GM13977 (cell line): ENCODE results near the gene PRKAR1B.

Experiments
- DNase-seq: peaks from one replicate; pipeline ENCODE4 v3.0.0; 2012; ENCODE audit warnings: low spot score
- CTCF ChIP-seq: IDR thresholded peaks from 2 replicates; pipeline ENCODE4 v1.5.1; 2012; ENCODE audit warnings: mild to moderate bottlenecking, control low read depth; ENCODE audit not compliant: insufficient read depth; ENCODE audit errors: extremely low read depth, missing control alignments
- in situ Hi-C: fragments of 300-500 bp; cut with MboI; formaldehyde crosslinking; loops from one replicate; pipeline ENCODE4 v1.12.0; 2022; ENCODE audit warnings: low sequenced_read_pairs, low pct_unique_long_range_greater_than_20kb, mixed read lengths, inconsistent platforms; ENCODE audit not compliant: unreplicated experiment

PRKAR1B gene

DNA sequence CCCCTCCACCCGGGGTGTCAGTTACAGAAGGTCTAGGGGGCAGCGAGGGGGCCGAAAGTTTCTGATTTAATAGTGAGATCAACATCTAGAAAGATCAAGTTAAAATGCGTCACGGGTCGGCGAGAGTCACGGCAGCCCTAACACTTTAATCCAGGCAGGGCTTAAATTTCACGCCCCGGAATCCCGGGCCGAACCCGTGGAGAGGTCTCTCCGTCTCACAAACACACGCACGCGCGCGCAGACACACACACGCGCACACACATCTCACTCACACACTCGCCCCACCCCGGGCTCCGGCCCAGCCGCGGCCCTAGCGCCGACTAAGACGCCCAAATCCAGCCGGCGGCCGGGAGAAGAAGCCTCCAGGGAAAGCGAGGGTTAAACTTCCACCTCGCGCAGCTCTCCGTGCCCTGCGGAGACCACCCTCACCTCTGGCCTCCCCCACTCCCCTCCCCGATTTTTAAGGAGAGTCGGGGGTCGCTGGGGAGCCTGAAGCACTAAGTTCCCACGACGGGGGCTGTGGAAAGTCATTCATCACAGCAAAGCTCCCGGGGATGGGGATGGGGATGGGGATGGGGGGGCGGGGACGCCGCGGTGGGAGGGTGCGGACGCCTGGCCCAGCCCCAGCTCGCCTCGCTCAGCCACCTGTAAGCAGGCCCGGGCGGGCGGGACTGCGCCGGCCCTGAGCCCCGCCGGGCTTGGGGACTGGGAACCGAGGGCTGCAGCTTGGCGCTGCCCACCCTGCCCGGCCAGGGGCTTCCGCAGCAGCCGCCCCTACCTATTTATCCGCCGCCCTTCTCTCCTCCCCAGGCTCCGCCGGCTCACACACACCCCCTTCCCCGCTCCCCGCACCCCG is 209.1 kb downstream of the PRKAR1B start:
- no peak for TF ChIP-seq CTCF
- no peak for DNase-seq
- in situ Hi-C loops = no loop called here

- in situ Hi-C loops = no loop called here
- no peak for DNase-seq
- no peak for TF ChIP-seq CTCF
Measured at GRCh38 chr7:516606-517456, 210.2 kb downstream of the PRKAR1B start.

- in situ Hi-C loops = no loop called here
- DNase-seq = no peak
- no peak for TF ChIP-seq CTCF
Measured at GRCh38 chr7:516216-516605, 210.9 kb downstream of the PRKAR1B start.

DNA sequence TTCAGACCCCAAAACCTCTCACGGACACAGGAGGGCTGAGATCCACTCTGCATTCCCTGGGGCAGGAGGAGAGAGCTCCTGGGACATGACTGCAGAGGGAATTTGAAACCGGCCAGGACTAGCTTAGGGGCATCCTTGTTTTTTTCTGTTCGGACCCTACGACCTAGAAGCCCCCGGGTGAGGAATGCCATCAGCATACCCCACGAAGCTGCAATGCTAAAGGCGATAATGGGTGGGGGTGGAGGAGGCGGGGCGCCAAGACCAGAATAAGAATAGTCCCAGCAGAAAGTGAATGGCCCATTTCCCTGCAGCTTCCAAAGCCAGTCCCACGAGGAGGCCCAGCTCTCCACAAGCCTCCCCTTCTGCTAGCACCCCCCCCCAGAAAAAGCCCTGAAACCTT is 211.5 kb downstream of the PRKAR1B start:
- TF ChIP-seq CTCF = no peak
- in situ Hi-C loops = no loop called here

GRCh38 chr7:514651-515598 is 212.2 kb downstream of the PRKAR1B start:
- TF ChIP-seq CTCF = no peak
- in situ Hi-C loops = no loop called here
- no peak for DNase-seq

More for the DNA sequence above, 211.5 kb downstream of the PRKAR1B start:
- DNase-seq = no peak

GRCh38 chr7:514242-514641 is 212.8 kb downstream of the PRKAR1B start:
- TF ChIP-seq CTCF = no peak
- in situ Hi-C loops = no loop called here
- no peak for DNase-seq
